Tibial nerve (tissue), 4 donors: ENCODE measurements around the gene RBMS3.

Experiments
- EP300 ChIP-seq, 2 donors: sonication (generic); formaldehyde crosslinking; IDR thresholded peaks; one replicate each; pipeline ENCODE4 v1.6.1; 2017; ENCODE audit warnings: antibody characterized with exemption in 2 of 2, mild to moderate bottlenecking in 1 of 2
- TF ChIP-seq, protein P1 (sequence below), 5 experiments: fragments of 200-600 bp in 3 of 5; fragments of 450-650 bp in 2 of 5; sonication (generic) in 3 of 5; IDR thresholded peaks; one replicate each; pipeline ENCODE4 v1.5.1; 2016 to 2019; ENCODE audit warnings: antibody characterized with exemption in 5 of 5, mild to moderate bottlenecking in 3 of 5, moderate library complexity in 2 of 5

DNA sequence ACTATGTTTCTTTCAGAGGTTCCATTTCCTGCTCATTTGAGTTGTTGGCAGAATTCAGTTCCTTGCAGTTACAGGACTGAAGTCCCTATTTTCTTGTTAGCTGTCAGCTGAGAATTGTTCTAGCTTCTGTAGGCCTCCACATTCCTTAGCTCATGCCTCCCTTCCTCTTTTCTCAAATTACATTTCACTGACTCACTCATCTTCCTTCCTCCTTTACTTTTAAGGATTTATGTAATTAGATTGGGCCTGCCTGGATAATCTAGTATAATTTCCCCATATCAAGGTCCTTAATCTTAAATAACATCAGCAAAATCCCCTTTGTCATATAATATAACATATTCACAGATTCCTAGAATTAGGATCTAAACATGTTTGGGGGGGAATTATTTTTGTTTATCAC lies 40.6 kb upstream of the RBMS3 start:
- TF ChIP-seq, protein P1, sequence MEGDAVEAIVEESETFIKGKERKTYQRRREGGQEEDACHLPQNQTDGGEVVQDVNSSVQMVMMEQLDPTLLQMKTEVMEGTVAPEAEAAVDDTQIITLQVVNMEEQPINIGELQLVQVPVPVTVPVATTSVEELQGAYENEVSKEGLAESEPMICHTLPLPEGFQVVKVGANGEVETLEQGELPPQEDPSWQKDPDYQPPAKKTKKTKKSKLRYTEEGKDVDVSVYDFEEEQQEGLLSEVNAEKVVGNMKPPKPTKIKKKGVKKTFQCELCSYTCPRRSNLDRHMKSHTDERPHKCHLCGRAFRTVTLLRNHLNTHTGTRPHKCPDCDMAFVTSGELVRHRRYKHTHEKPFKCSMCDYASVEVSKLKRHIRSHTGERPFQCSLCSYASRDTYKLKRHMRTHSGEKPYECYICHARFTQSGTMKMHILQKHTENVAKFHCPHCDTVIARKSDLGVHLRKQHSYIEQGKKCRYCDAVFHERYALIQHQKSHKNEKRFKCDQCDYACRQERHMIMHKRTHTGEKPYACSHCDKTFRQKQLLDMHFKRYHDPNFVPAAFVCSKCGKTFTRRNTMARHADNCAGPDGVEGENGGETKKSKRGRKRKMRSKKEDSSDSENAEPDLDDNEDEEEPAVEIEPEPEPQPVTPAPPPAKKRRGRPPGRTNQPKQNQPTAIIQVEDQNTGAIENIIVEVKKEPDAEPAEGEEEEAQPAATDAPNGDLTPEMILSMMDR (IDR thresholded peaks at IDR 0.05): no peak
- TF ChIP-seq EP300 (IDR thresholded peaks at IDR 0.05): peak in 1 of 2 donors; percentile 52
